ENCODE data around the gene NSFL1C.

The NSFL1C gene

DNA sequence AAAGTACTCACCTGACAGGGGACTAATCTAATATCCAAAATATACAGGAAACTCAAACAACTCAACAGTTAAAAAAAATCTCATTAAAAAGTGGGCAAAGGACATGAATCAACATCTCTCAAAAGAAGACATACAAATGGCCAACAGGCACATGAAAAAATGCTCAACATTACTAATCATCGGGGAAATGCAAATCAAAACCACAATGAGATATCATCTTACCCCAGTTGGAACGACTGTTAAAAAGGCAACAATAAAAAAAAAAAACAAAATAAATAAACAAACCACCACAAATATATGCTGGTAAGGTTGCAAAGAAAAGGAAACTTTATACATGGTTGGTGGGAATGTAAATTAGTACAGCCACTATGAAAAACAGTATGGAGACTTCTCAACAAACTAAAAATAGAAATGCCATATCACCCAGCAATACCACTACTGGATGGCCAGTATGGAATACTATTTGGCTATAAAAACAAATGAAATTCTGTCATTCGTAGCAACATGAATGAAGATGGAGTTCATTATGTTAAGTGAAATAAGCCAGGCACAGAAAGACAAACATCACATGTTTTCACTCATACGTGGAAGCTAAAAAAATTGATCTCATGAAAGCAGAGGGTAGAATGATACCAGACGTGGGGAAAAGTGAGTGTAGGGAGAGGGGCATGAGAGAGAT lies 17.9 kb upstream of the NSFL1C start:
- no peak for DNase-seq

DNA sequence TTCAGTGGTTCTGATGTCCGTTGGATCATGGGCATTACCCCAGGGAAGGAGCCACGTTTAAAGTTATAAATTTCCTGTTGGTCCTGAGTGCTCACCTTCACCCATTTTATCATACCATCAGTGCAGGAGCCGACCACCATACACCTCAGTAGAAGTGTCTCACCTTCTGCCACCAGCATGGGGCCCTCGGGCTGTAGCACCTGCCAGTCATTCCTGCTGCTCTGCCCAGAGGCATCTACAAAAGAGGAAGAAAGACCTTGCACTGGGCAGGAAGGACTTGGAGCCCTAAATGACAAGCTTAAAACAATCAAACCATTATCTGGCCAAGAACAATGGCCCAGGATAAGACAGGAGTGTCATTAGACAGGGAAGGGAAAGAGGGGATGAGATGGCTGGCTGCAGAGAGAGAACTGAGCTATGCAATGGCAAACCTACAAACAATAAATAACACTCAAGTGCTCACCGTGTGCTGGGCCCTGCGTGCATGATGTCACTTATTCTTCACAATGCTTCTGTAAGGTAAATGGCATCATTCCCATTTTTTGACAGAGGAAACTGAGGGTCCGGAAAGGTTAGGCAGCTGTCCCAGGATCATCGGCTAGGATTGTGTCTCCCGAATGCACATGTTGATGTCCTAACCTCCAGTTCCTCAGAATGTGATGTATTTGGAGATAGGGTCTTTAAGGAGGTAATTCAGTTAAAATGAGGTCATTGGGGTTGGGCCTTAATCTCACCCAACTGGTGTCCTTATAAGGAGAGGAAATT lies 13.4 kb upstream of the NSFL1C start:
- no peak for DNase-seq

GRCh38 chr20:1478566-1478965 lies 11.9 kb upstream of the NSFL1C start:
- no peak for DNase-seq

GRCh38 chr20:1477896-1478490 lies 11.3 kb upstream of the NSFL1C start:
- no peak for DNase-seq

DNA sequence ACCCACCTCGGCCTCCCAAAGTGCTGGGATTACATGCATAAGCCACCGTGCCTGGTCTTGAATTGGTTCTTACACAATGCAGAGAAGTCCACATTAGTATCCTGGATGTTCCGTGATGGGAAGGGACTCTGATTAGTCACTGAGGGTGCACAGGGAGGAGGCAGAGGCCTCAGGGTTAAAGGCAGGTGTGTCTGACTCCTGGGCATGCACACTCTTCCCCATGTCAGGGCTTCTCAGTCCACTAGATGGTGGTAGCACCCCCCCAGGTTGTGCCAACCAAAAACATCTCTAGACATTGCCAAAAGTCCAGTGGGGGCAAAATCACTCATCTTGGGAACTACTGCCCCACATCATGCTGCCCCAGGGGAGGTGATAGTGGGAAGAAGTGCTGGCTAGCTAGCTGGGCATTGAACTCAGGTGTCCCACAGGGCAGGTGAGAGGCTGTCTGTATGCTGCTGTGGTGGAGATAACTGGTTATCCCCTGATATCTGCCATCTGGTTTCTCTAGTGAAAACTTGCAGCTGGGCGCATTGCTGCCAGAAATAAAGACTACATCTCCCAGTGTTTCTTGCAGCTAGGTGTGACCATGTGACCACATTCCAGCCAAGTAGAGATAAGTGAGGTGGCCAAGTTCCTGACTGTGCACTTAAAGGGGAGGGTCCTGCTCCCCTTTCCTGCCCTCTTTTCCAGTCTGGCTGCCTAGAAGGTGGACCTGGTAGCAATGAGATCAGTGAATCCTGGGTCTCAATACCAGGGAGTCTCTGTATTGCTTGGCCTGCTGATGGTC lies 8.4 kb upstream of the NSFL1C start:
- no peak for DNase-seq

GRCh38 chr20:1474325-1474724 lies 7.7 kb upstream of the NSFL1C start:
- no peak for DNase-seq

DNA sequence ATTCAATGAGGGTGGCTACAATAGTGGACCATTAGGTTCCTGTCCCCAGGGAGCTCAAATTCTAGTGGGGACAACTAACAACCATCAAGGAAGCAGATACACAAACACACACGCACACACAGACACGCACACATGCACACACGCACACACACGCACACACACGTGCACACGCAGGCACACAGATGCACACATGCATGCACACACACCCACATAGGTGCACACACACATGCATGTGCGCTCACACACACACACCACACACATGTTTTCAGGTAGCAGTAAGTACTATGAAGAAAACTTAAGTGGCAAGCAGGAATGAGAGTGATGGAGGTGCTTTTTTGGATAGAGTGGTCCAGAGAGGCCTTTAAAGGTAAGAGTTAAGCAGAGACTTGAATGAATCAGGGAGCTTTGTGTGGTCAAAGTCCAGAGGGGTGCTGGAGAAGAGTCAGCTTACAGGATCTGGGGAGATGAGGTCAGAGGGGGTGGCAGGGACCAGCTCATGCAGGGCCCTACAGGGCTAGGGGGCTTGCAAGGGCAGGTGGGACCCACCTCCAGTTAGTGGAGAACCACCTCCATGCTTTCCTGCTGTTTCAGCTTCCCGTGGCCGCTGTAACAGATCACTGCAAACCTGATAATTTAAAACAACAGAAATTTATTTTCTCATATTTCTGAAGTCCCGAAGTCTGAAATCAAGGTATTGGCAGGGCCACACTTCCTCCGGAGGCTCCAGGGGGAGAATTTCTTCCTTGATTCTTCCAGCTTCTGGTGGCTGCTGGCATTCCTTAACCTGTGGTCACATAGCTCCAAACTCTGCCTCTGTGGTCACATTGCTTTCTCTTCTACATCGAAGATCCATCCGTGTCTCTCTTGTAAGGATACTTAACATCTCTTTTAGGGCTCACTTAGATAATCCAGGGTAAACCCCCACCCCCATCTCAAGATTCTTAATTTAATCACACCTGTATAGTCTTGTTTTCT lies 6.9 kb upstream of the NSFL1C start:
- DNase-seq, result no peak

DNA sequence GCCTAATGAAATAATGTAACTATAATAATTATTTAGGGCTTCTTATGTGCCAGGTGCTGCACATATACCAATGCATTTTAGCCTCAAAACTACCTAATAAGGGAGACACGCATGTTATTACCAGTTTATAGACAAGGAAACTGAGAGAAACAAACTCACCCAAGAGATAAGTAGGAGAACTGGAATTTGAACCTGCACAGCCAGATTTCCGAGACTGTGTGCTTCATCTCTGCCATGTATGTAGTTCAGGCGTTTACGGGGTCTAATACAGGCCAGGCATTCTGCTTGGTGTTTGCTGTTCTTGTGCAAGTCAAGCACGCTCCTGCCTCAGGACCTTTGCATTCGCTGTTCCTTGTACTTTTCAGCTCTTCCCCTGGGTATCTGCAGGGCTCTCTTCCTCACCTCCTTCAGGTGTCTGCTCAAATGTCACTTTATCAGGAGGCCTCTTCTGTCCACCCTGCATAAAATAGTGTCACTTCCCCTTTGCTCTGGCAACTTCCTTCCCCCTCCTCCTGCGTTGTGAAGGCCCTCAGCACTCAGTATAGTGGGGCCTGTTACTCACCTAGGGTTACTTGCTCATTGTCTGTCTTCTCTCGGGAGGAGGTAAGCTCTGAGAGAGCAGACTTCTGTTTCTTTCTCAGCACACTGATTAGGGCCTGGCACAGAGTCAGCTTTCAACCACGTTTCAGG lies 6.1 kb upstream of the NSFL1C start:
- DNase-seq, result no peak

- no peak for DNase-seq
These were observed 4.6 kb upstream of the NSFL1C start for GRCh38 chr20:1471242-1471641.

- peak; percentile 25 to 38 for DNase-seq
These were observed 3.4 kb upstream of the NSFL1C start for GRCh38 chr20:1469925-1470571.

DNA sequence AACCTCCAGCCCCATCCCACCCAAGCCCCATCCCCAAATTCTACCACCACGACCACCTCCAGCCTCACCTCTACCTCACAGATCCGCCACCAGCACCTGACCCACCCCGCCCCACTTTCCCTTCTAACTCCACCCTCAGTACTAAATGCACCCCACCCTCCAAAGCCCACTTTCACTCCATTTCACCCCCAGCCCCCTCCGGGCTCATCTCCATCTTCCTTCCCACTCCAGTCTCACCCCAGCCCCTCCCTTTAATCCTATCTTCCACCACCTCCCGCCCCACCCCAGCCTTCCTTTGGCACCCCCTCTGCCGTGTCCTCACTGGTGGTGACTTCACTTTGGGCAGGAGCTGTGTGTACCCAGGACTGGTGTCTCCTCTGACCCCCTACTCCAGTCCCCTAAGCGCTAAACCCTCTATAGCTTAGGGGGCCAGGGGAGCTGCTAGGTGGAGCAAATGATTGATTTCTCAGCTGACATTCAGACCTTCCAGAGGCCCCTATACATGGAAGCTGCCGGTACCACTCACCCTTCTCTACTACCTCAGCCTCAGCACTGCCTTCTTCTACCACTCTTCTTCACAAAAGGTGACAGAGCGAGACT lies 2.8 kb upstream of the NSFL1C start:
- no peak for DNase-seq

GRCh38 chr20:1468117-1468624 lies 1.5 kb upstream of the NSFL1C start:
- no peak for DNase-seq

DNA sequence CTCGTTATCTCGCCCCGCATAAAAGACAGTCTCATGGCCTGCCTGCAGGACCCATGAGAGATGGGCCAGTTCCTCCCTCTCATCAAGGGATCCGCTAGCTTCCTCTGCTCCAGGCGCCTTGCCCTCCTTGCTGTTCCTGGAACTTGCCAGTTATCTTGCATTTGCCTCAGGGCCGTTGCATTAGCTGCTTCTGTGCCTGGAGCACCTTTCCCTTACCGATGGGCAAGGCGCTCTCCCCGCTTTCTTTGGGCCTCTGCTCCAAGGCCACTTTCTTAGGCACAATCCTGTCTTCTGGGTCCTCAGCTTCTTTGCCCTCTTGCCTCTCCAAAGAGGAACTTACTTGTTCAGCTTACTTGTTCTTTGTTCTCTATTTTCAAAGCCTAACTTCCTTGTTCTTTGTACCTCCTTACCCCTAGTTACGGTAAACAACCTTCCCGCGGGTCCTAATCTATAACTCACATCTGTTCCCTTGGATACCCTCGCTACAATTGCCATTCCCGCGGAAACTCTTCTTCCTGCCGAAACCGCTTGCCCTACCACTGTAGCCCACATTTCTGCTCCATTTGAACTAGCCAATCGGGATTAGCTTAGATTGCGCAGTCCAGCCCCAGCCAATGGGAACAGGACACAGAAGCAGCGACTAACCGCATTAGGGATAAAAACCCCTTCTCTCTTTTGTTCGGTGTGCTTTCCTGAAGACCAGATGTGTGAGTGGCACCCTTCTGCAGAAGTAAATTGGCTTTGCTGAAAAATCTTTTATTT lies 887 bp upstream of the NSFL1C start:
- peak in 1 of 2 experiments; percentile 1 for DNase-seq

DNA sequence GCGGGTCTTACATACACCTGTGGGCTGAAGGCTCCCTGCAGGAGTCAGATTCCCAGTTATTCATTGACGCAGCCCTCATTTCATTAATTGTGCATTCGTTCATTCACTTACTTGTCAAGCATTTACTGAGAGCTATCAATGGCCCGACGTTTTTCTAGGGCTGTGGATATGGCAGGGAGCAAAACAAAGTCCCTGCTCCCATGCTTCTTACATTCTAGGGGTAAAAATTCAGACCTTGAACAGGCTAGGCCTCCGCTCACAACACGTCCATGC lies 369 bp upstream of the NSFL1C start:
- no peak for DNase-seq

GRCh38 chr20:1465470-1466210 lies 1.0 kb downstream of the NSFL1C start:
- DNase-seq, result no peak

DNA sequence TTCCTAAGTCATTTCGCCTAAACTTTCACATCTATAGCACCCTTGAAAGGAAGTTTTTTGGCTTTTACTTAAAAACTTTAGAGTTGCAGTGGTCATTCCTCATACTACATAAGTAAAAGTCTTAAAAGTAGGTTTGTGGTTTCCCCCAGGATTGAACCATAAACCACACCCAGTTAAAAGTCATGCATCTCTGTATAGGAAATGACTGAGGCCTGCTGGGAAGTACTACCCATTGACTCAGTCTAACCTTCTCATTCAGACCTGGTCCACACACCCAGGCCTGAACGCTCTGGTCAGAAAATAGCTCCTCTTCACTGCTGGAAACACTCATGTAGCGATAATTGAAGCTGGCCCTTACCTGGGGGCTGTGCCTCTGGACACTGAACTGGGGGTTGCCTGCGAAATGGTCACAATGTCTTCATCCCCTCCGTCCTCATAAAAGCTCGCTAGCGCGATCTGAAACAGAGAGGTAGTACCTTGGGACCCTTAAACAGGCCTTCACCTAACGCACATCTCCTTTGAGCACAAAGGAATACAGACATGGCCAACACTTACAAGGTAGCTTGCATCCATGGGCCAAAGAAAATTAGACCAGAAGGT lies 2.6 kb downstream of the NSFL1C start:
- DNase-seq, result no peak

DNA sequence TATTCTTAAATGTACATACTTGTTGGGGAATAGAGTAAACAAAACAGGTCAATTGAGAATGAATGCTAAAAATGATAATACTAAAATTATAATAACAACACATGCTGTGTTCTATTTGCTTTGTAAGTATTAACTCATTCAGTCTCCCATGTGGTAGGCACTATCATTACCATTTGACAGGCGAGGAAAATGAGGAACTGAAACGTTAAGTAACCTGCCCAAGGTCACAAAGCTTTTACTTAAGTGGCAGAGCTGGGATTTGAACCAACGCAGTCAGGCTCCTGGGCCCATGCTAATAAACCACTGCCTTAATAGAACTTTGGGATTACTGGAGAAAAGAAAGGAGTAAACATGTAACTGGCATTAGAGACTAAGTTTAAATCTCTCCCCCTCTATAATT lies 3.8 kb downstream of the NSFL1C start:
- no peak for DNase-seq

GRCh38 chr20:1462001-1462400 lies 4.6 kb downstream of the NSFL1C start:
- DNase-seq, result no peak

- DNase-seq, result no peak
These were observed 6.4 kb downstream of the NSFL1C start for GRCh38 chr20:1460275-1460674.
